GM12874 (cell line): ENCODE results near the gene FBXO9.

ENCODE experiments used
- CTCF ChIP-seq: IDR thresholded peaks from 2 replicates; pipeline ENCODE4 v1.5.1; 2011; ENCODE audit warnings: low read depth, mild to moderate bottlenecking, control low read depth, low read length, moderate library complexity; ENCODE audit not compliant: insufficient read depth

Gene FBXO9

GRCh38 chr6:53059648-53060589, 5.3 kb upstream of the FBXO9 start:
- no peak for TF ChIP-seq CTCF

- no peak for TF ChIP-seq CTCF
Observed at GRCh38 chr6:53062169-53062539, 3.0 kb upstream of the FBXO9 start.

GRCh38 chr6:53064726-53065265, 408 bp upstream of the FBXO9 start:
- TF ChIP-seq CTCF = no peak

GRCh38 chr6:53066077-53066417, 843 bp downstream of the FBXO9 start:
- no peak for TF ChIP-seq CTCF

- TF ChIP-seq CTCF = no peak
Observed at GRCh38 chr6:53066874-53067706, 1.9 kb downstream of the FBXO9 start.

GRCh38 chr6:53067849-53068361, 2.7 kb downstream of the FBXO9 start:
- TF ChIP-seq CTCF = no peak

- TF ChIP-seq CTCF = no peak
Observed at GRCh38 chr6:53069427-53069826, 4.2 kb downstream of the FBXO9 start.
